Glutamatergic neuron (in vitro differentiated cells): Measurements from ENCODE around the gene CACNG7. TPM values are rescaled to one million over a fixed set of nuclear protein-coding genes. Genes with fewer than 3 reads are reported as not detected.
A peak's percentile ranks its signal among the peaks of the same experiment; 100 is the strongest.

ENCODE experiments used
- DNase-seq: peaks from one replicate; pipeline ENCODE4 v3.0.0; 2022
- H3K27ac Mint-ChIP-seq: one replicate; pipeline ENCODE4 v1.8.0; 2020; ENCODE audit warnings: mild to moderate bottlenecking, mixed read lengths, inconsistent platforms; ENCODE audit not compliant: unreplicated experiment
- H3K27me3 Mint-ChIP-seq: one replicate; pipeline ENCODE4 v1.8.0; 2020; ENCODE audit warnings: mild to moderate bottlenecking, moderate library complexity, mixed read lengths, inconsistent platforms; ENCODE audit not compliant: unreplicated experiment
- H3K36me3 Mint-ChIP-seq: one replicate; pipeline ENCODE4 v1.8.0; 2020; ENCODE audit warnings: mild to moderate bottlenecking, mixed read lengths, inconsistent platforms; ENCODE audit not compliant: unreplicated experiment
- H3K4me1 Mint-ChIP-seq: one replicate; pipeline ENCODE4 v1.8.0; 2020; ENCODE audit warnings: mild to moderate bottlenecking, low read depth, mixed read lengths, inconsistent platforms; ENCODE audit not compliant: unreplicated experiment
- H3K4me3 Mint-ChIP-seq: one replicate; pipeline ENCODE4 v1.8.0; 2020; ENCODE audit warnings: mild to moderate bottlenecking, mixed read lengths, inconsistent platforms; ENCODE audit not compliant: unreplicated experiment
- H3K9me3 Mint-ChIP-seq: one replicate; pipeline ENCODE4 v1.8.0; 2020; ENCODE audit warnings: mild to moderate bottlenecking, moderate library complexity, mixed read lengths, inconsistent platforms; ENCODE audit not compliant: unreplicated experiment
- total RNA-seq: library from RNA; stranded (reverse); fragmentation: NEBNext Ultra II Directional; extraction: Animal tissue kit (Norgen Biotek cat#: 25700); gene quantifications from one replicate; pipeline ENCODE4 v1.2.1, GENCODE V29; 2021; ENCODE audit not compliant: unreplicated experiment
- TF ChIP-seq, protein P1 (sequence below): fragments of 200-600 bp; sonication (generic); IDR thresholded peaks from one replicate; pipeline ENCODE4 v1.5.0; 2021; ENCODE audit not compliant: partially characterized antibody, unreplicated experiment

CACNG7 gene
- total RNA-seq, 1 donor from 2014 or later, result 60.4 TPM

DNA sequence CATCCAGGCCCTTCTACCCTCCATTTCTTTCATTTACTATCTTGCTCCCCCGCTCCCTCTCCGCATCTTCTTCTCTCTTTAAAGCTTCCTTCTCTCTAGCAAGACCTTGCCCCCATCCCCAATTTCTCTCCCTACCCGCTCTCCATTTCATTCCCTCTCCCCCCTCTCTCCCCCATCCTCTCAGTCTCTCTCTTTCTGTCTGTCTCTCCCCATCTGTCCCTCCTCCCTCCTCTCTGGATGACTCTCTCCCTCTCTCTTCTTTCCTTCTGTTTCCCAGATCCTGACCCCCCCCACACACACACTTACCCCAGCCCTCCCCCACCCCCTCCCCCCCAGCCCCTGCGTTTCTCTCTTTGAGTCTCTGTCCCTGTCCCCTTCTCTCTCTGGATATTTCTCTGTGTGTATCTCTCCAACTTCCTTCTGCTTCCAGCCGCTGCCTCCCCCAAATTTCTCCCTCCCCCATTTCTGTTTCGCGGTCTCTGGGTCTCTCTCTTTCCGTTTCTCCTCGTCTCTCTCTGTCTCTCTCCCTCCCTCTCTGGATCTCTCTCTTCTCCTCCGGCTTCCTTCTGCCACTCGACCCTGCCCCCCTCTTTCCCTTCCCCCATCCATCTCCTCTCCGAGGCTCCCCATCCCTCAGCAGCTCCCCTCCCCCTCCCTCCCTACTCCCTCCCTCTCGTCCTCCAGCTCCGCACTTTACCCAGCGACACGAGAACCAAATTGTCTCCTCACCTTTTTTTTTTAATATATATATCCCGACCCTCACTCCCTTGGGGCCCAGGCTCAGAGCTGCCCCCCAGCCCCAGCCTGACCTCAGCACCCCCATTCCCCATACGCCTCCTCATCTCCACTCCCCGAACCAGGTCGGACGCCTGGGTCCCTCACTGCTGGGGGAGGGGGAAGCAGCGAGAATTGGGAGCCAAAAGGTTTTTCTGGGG, 50.0 kb downstream of the CACNG7 start:
- H3K4me1 Mint-ChIP-seq, result peaks cover 23% of the 10 kb centered on the region

DNA sequence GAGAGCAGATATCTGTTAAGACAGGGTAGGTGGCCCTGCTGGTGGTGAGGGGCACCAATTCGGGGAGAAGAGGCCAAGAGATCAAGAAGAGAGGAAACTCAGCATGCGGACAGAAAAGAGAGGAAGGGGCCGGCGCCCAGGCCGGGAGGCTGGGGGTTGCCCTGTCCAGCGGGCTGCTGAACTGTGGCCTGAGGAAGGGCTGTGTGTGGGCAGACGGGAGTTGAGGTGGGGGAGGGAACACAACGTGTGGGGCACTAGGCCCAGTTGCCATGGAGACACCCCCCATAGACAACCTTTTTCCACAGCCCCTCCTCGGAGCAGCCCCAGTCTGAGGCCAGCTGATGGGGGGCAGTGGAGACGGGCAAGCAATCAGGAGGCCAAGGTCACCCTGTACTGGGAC, 51.1 kb downstream of the CACNG7 start:
- peak overlapping the region; percentile 100 for H3K4me3 Mint-ChIP-seq
- peak overlapping the region; percentile 38 for H3K27ac Mint-ChIP-seq
- H3K36me3 Mint-ChIP-seq, result peaks cover 5% of the 10 kb centered on the region
- peaks cover 20% of the 10 kb centered on the region for H3K27me3 Mint-ChIP-seq
- peaks cover 10% of the 10 kb centered on the region for H3K9me3 Mint-ChIP-seq
- H3K4me1 Mint-ChIP-seq, result peaks cover 23% of the 10 kb centered on the region
- DNase-seq, result no peak
- TF ChIP-seq, protein P1, sequence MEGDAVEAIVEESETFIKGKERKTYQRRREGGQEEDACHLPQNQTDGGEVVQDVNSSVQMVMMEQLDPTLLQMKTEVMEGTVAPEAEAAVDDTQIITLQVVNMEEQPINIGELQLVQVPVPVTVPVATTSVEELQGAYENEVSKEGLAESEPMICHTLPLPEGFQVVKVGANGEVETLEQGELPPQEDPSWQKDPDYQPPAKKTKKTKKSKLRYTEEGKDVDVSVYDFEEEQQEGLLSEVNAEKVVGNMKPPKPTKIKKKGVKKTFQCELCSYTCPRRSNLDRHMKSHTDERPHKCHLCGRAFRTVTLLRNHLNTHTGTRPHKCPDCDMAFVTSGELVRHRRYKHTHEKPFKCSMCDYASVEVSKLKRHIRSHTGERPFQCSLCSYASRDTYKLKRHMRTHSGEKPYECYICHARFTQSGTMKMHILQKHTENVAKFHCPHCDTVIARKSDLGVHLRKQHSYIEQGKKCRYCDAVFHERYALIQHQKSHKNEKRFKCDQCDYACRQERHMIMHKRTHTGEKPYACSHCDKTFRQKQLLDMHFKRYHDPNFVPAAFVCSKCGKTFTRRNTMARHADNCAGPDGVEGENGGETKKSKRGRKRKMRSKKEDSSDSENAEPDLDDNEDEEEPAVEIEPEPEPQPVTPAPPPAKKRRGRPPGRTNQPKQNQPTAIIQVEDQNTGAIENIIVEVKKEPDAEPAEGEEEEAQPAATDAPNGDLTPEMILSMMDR, result no peak

More for the DNA sequence above, 50.0 kb downstream of the CACNG7 start:
- Mint-ChIP-seq H3K27ac (peak overlapping the region; percentile 95), H3K27me3 (peaks cover 11% of the 10 kb centered on the region), H3K36me3 (no peaks in the 10 kb centered on the region), H3K4me3 (peak overlapping the region; percentile 100), H3K9me3 (peaks cover 6% of the 10 kb centered on the region)
- DNase-seq, result peak; percentile 40
- TF ChIP-seq, protein P1, result no peak

DNA sequence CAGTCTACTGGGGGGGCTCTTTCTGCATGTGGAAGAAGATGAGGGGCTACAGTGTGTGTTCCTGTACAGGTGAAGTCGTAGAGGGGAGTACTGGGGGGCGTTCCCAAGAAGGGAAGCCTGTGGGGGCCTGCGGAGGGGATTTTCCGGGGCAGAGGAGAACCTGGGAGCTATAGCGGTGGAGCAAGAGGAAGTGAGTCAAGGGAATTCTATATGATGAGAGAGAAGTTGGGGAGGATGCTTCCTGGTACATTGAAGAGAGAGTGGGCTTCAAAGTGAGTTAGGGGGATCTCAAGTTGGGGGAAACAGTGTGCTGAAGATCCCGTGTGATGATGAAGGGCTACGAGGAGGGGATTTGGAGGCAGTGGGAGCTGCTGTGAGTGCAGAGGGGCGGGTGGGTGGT, 51.8 kb downstream of the CACNG7 start:
- Mint-ChIP-seq H3K4me3 (peak overlapping the region; percentile 100), H3K27ac (no peak overlapping the region), H3K9me3 (peaks cover 14% of the 10 kb centered on the region), H3K36me3 (peaks cover 5% of the 10 kb centered on the region), H3K27me3 (peaks cover 21% of the 10 kb centered on the region), H3K4me1 (peaks cover 25% of the 10 kb centered on the region)
- TF ChIP-seq, protein P1, result no peak
- no peak for DNase-seq

DNA sequence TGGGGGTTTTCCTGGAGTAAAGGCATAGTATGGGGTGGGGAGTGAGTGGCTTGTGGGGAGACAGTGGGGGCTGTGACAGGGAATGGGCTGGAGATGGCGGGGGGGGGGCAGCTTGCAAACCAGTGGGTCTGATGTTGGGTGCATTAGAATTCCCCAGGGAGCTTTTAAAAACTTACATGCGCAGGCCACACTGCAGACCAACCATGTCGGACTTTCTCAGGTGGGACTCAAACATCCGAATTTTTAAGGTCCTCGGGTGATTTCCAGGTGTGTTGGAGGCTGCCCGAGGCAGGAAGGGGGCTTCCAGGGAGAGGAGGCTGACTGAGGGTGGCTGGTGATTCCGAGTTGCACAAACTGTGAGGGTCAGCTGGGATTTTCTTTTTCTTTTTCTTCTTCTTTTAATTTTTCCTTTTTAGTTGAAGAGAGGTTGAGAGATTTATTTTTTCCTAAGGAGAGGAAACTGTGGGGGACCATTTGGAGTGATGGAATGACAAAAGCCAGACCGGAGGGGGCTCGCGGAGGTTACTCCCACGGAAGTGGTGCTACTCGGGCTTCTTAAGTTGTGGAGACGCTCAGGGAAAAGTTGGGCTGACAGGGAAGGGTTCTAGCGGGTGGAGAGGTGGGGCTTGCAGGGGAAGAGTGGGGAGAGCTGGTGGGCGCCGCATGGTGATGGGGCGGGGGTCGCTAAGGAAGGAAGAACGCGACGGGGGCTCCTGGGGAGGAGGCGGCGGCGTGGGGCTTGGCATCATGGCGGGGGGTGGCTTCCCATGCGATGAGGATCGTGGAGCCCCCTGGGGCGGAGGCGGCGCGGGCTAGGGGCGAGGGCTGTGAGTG, 52.7 kb downstream of the CACNG7 start:
- peaks cover 25% of the 10 kb centered on the region for H3K4me1 Mint-ChIP-seq
- DNase-seq, result no peak
- H3K27me3 Mint-ChIP-seq, result peaks cover 21% of the 10 kb centered on the region
- TF ChIP-seq, protein P1, result no peak
- peak overlapping the region; percentile 66 for H3K4me3 Mint-ChIP-seq
- H3K27ac Mint-ChIP-seq, result no peak overlapping the region
- H3K36me3 Mint-ChIP-seq, result peaks cover 5% of the 10 kb centered on the region
- peaks cover 14% of the 10 kb centered on the region for H3K9me3 Mint-ChIP-seq
